H1 (cell line): Measurements from ENCODE around the gene ARFGEF3. TPM values are rescaled to one million over a fixed set of nuclear protein-coding genes. Genes with fewer than 3 reads are reported as not detected.

Experiments
- ASH2L ChIP-seq: fragments of 200-600, 300-600 bp; sonication (generic); IDR thresholded peaks from one replicate; pipeline ENCODE4 v1.7.1; 2017; ENCODE audit warnings: low read length
- CHD2 ChIP-seq: IDR thresholded peaks from 2 replicates; pipeline ENCODE4 v1.6.1; 2012; ENCODE audit warnings: low read length, improper control_type of control experiment
- CTCF ChIP-seq, 3 experiments: IDR thresholded peaks; 1 replicate in 2 of 3; 2 replicates in 1 of 3; pipeline versions ENCODE4 v1.5.1 to v1.6.1; 2011; ENCODE audit warnings: low read length in 3 of 3, mild to moderate bottlenecking in 3 of 3, inconsistent platforms in 2 of 3, low read depth in 1 of 3, moderate library complexity in 1 of 3; ENCODE audit not compliant: insufficient read depth in 1 of 3; ENCODE audit errors: control extremely low read depth in 1 of 3
- HDAC6 ChIP-seq: IDR thresholded peaks from one replicate; pipeline ENCODE4 v1.7.1; 2012; ENCODE audit warnings: low read depth, mild to moderate bottlenecking, inconsistent platforms, low read length, moderate library complexity
- KDM5A ChIP-seq: fragments of 200-600 bp; IDR thresholded peaks from 2 replicates; pipeline ENCODE4 v1.7.1; 2012; ENCODE audit warnings: mild to moderate bottlenecking, low read length, inconsistent platforms, mixed read lengths
- POU5F1 ChIP-seq: IDR thresholded peaks from 2 replicates; pipeline ENCODE4 v1.6.1; 2011; ENCODE audit warnings: low read depth, mild to moderate bottlenecking, low read length, moderate library complexity
- RBBP5 ChIP-seq: IDR thresholded peaks from 2 replicates; pipeline ENCODE4 v1.7.1; 2012; ENCODE audit warnings: low read depth, mild to moderate bottlenecking, inconsistent platforms, low read length, moderate library complexity, borderline replicate concordance
- TAF1 ChIP-seq: IDR thresholded peaks from 2 replicates; pipeline ENCODE4 v1.6.1; 2011; ENCODE audit warnings: mild to moderate bottlenecking, low read depth, low read length
- polyA plus RNA-seq, 7 experiments: library from polyadenylated mRNA; depleted of rRNA in 3 of 7; stranded (reverse) in 5 of 7; unstranded in 2 of 7; fragments of >200 nt in 5 of 7; fragments of 200-250 nt in 2 of 7; gene quantifications; 1 replicate in 5 of 7; 2 replicates in 1 of 7; 4 replicates in 1 of 7; pipeline versions ENCODE4 v1.2.1 to v1.2.3, GENCODE V29; 2011 to 2013; ENCODE audit warnings: missing spikeins in 2 of 7, mixed read lengths in 2 of 7
- total RNA-seq: library from RNA; stranded (reverse); fragmentation: NEBNext Ultra II Directional; extraction: Animal tissue kit (Norgen Biotek cat#: 25700); gene quantifications from 2 replicates; pipeline ENCODE4 v1.2.1, GENCODE V29; 2021

The ARFGEF3 gene
- total and polyA plus RNA-seq, 2 of the 8 experiments (the other 6 are each of a cell fraction or from before 2014, with no cell fraction given) = 5.8 to 23.2 TPM

GRCh38 chr6:138328210-138328609 lies 166.5 kb downstream of the ARFGEF3 start (continued):
- TF ChIP-seq CTCF (IDR thresholded peaks at IDR 0.05; ENCODE audit: control extremely low read depth in 1 of 3, insufficient read depth in 1 of 3, low read depth in 1 of 3, low read length in 3 of 3) = no peak
- no peak for TF ChIP-seq POU5F1
- TF ChIP-seq RBBP5 = no peak
- TF ChIP-seq KDM5A = no peak
- no peak for TF ChIP-seq TAF1
- TF ChIP-seq CHD2 = no peak
- TF ChIP-seq ASH2L = no peak
- no peak for TF ChIP-seq HDAC6
